ENCODE measurements around the gene ATAT1. TPM values are rescaled to one million over a fixed set of nuclear protein-coding genes. Genes with fewer than 3 reads are reported as not detected.

Gene ATAT1
- total RNA-seq, 1 donor from 2014 or later: 2.7 TPM

DNA sequence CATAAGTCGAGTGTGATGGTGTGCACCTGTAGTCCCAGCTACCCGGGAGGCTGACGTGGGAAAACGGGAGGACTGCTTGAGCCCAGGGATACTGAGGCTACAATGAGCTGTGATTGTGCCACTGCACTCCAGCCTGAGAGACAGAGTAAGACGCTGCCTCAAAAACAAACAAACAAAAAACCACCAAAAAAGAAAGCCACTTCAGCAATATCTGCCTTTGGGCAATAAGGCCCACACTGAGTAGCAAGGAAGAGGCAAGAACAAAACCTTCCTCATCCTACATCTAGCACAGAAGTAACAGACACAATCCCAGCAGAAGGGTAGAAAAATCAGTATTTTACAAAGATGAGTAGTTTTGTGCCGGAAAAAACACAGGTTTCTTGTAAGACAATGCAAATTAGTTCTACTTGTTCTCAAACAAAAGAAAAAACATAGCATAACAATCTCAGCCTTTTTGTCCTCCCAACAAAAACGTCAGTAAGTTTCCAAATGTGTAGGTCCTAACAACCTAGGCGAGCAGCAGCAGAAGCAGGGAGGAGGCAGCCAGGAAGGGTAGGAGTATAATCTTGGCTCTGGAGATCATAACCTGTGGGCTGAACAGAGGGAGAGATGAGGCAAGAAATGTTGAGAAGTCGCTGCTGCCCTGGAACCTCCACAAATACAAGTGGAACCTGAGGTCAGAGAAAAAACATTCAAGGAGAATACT is 15.4 kb upstream of the ATAT1 start:
- TF ChIP-seq, protein P1, sequence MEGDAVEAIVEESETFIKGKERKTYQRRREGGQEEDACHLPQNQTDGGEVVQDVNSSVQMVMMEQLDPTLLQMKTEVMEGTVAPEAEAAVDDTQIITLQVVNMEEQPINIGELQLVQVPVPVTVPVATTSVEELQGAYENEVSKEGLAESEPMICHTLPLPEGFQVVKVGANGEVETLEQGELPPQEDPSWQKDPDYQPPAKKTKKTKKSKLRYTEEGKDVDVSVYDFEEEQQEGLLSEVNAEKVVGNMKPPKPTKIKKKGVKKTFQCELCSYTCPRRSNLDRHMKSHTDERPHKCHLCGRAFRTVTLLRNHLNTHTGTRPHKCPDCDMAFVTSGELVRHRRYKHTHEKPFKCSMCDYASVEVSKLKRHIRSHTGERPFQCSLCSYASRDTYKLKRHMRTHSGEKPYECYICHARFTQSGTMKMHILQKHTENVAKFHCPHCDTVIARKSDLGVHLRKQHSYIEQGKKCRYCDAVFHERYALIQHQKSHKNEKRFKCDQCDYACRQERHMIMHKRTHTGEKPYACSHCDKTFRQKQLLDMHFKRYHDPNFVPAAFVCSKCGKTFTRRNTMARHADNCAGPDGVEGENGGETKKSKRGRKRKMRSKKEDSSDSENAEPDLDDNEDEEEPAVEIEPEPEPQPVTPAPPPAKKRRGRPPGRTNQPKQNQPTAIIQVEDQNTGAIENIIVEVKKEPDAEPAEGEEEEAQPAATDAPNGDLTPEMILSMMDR (IDR thresholded peaks at IDR 0.05; ENCODE audit: borderline replicate concordance): no peak
- intact Hi-C loops (cut with micrococcal nuclease): no loop called here

DNA sequence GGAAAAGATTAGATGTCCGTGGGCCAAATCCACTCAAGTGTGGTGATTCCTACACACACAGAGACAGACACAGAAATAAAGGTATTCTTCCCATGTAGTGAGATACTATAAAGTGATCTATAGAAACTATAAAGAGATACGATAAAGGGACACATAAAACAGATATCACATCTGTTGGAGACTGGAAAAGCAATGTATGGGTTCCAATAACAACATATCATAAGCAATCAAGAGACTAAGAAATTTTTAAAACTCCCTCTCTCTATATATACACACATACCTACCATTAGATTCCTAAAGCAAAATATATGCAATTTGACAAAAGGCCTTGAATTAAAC is 14.8 kb upstream of the ATAT1 start:
- no peak for DNase-seq
- Histone ChIP-seq H3K4me3 (no peak overlapping the region), H3K36me3 (peaks cover 40% of the 10 kb centered on the region), H3K4me1 (peaks cover 77% of the 10 kb centered on the region), H3K9me3 (replicated peaks) (no peaks in the 10 kb centered on the region), H3K27ac (replicated peaks) (peak overlapping the region; percentile 23), H3K27me3 (ENCODE audit: low read depth) (no peaks in the 10 kb centered on the region)
- TF ChIP-seq, protein P1 (IDR thresholded peaks at IDR 0.05; ENCODE audit: borderline replicate concordance): no peak
- intact Hi-C loops (cut with micrococcal nuclease): no loop called here

More for the DNA sequence above, 15.4 kb upstream of the ATAT1 start:
- Histone ChIP-seq H3K36me3 (peaks cover 40% of the 10 kb centered on the region), H3K27me3 (ENCODE audit: low read depth) (no peaks in the 10 kb centered on the region), H3K27ac (replicated peaks) (peak overlapping the region; percentile 23), H3K9me3 (replicated peaks) (no peaks in the 10 kb centered on the region), H3K4me3 (no peak overlapping the region), H3K4me1 (peaks cover 71% of the 10 kb centered on the region)
- no peak for DNase-seq

DNA sequence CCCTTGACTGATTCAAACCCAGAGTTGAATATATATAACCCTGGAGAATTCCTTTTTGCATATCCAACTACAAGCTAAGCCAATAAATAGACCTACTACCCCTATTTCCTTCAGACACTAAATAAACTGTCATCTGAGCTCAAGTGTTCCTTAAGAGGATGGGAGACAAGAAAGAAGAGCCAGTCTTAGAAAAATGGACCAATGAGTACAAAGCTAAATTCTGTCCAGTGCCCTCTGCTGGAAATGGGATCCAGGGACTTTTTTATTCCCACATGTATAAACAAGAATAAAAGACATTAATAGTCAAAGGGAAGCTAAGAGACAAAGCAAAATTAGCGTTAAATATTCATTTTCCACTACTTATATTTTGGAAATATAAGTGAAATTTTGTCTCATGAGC is 14.5 kb upstream of the ATAT1 start:
- intact Hi-C loops (cut with micrococcal nuclease): no loop called here
- H3K4me1 ChIP-seq: peaks cover 77% of the 10 kb centered on the region
- no peak overlapping the region for H3K27ac ChIP-seq (replicated peaks)
- no peaks in the 10 kb centered on the region for H3K9me3 ChIP-seq (replicated peaks)
- DNase-seq: no peak
- peaks cover 38% of the 10 kb centered on the region for H3K36me3 ChIP-seq
- TF ChIP-seq, protein P1 (IDR thresholded peaks at IDR 0.05; ENCODE audit: borderline replicate concordance): peak; percentile 38
- H3K4me3 ChIP-seq: no peak overlapping the region
- no peaks in the 10 kb centered on the region for H3K27me3 ChIP-seq (ENCODE audit: low read depth)

GRCh38 chr6:30612687-30613248 is 13.9 kb upstream of the ATAT1 start:
- Histone ChIP-seq H3K4me3 (no peak overlapping the region), H3K36me3 (peaks cover 32% of the 10 kb centered on the region), H3K4me1 (peaks cover 77% of the 10 kb centered on the region), H3K27me3 (ENCODE audit: low read depth) (no peaks in the 10 kb centered on the region), H3K27ac (replicated peaks) (peak overlapping the region; percentile 94), H3K9me3 (replicated peaks) (no peaks in the 10 kb centered on the region)
- TF ChIP-seq, protein P1 (IDR thresholded peaks at IDR 0.05; ENCODE audit: borderline replicate concordance): no peak
- DNase-seq: no peak
- intact Hi-C loops (cut with micrococcal nuclease): no loop called here

- DNase-seq: no peak
- peaks cover 25% of the 10 kb centered on the region for H3K36me3 ChIP-seq
- H3K4me3 ChIP-seq: peak overlapping the region; percentile 94
- TF ChIP-seq, protein P1 (IDR thresholded peaks at IDR 0.05; ENCODE audit: borderline replicate concordance): no peak
- intact Hi-C loops (cut with micrococcal nuclease): no loop called here
- peak overlapping the region; percentile 94 for H3K27ac ChIP-seq (replicated peaks)
- H3K9me3 ChIP-seq (replicated peaks): no peaks in the 10 kb centered on the region
- H3K4me1 ChIP-seq: peaks cover 83% of the 10 kb centered on the region
- no peaks in the 10 kb centered on the region for H3K27me3 ChIP-seq (ENCODE audit: low read depth)
Observed at GRCh38 chr6:30613251-30614043, 13.2 kb upstream of the ATAT1 start.

All from left ventricle myocardium inferior (tissue), 1 donor.